HAP-1 (cell line): ENCODE data around the gene THSD7A.

Experiments
- DNase-seq, 2 experiments: peaks; one replicate each; pipeline ENCODE4 v3.0.0-alpha.2; 2016 to 2020; ENCODE audit warnings: low spot score in 2 of 2
- H3K27me3 ChIP-seq: fragments of 250-450 bp; sonication (Bioruptor Pico); 2 replicates; pipeline ENCODE4 v1.5.1; 2020; ENCODE audit warnings: low read depth, mild to moderate bottlenecking, moderate library complexity
- H3K36me3 ChIP-seq: fragments of 250-450 bp; sonication (Bioruptor Pico); replicated peaks from 2 replicates; pipeline ENCODE4 v1.5.1; 2020; ENCODE audit warnings: mild to moderate bottlenecking
- H3K4me1 ChIP-seq: fragments of 250-450 bp; sonication (Bioruptor Pico); 2 replicates; pipeline ENCODE4 v1.5.1; 2020; ENCODE audit warnings: mild to moderate bottlenecking
- H3K4me3 ChIP-seq: fragments of 250-450 bp; sonication (Bioruptor Pico); 2 replicates; pipeline ENCODE4 v1.5.1; 2020; ENCODE audit warnings: mild to moderate bottlenecking, moderate library complexity
- H3K9me3 ChIP-seq: fragments of 250-450 bp; sonication (Bioruptor Pico); 2 replicates; pipeline ENCODE4 v1.5.1; 2020; ENCODE audit warnings: mild to moderate bottlenecking, moderate library complexity
- in situ Hi-C: fragments of 300-500 bp; cut with MboI; formaldehyde crosslinking; loops from 3 replicates; pipeline ENCODE4 v1.14.3; 2020; ENCODE audit warnings: low sequenced_read_pairs, inconsistent platforms, mixed read lengths

THSD7A gene

DNA sequence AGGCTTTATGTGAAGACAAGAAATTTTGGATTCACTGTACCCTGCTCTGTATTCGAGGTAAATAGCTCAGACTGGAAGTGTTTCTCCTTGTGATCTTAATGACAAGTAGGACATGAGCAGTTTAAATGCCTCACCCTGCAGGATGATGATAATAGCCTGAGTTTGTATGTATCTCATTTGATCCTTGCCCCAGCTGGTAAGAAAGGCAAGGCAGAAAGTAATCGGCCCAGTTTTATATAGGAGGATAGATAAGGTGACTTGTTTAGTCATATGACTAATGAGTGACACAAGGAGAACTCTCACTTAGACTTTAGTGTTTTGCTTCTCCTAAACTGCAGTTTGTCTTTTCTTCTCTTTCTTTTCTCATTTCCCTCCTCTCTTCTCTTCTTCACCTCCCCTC lies 485.7 kb downstream of the THSD7A start:
- H3K27me3 ChIP-seq = peaks cover 11% of the 10 kb centered on the region; the same call in 1 of the 2 replicates
- no peak for DNase-seq
- no peak overlapping the region for H3K4me3 ChIP-seq
- no peaks in the 10 kb centered on the region for H3K36me3 ChIP-seq
- H3K4me1 ChIP-seq = peaks cover 2% of the 10 kb centered on the region
- in situ Hi-C loops = no loop called here
- H3K9me3 ChIP-seq = no peaks in the 10 kb centered on the region

DNA sequence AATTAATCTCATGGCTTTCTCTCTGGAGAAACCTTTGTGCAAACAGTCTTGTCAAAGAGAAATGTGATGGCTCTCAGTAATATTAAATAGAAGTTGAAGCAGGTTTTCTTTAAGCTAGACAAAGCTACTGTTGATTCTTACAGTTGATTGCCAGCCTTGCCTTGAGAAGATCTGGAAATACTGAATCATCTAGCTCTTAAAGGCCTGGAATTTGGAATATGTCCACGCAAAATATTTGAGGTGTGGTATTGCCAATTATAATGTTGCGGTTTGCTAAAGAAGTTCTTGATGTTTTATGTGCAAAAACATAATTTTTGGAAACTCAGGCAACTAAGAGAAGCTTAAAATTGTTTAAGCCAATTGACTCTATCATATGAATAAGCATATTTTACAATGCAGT lies 486.4 kb downstream of the THSD7A start:
- DNase-seq = no peak
- in situ Hi-C loops = no loop called here
- Histone ChIP-seq H3K27me3 (peaks cover 8% of the 10 kb centered on the region; the same call in 1 of the 2 replicates), H3K9me3 (no peaks in the 10 kb centered on the region), H3K4me1 (peaks cover 7% of the 10 kb centered on the region), H3K36me3 (no peaks in the 10 kb centered on the region), H3K4me3 (no peak overlapping the region)

DNA sequence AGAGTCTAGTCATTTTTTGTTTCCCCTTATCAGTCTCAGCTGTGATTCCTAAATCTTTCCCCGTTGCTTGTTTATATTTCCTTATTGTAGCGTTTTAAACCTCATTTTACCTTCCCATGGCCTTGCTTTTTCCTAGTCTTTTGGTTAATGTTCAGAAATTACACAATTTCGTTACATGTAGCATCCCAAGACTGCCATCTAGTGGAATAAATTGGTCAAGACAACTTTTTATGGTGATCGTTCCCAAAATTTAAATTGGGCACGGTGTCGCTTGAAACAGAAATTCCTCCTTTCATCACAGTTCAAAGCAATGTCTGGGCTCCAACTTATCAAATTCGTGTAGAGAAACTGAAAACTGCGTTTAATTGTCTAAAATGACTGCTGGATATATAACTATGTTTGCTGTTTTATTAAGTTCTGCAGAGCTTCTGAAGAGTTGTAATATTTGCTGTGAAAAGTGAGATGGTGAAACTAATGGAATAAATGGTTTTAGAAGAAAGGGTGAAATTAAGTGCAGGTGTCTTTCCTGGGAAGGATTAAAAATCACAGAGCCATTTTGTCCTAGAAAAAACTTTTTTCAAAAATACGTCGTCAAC lies 488.1 kb downstream of the THSD7A start:
- H3K4me1 ChIP-seq = peaks cover 13% of the 10 kb centered on the region
- H3K27me3 ChIP-seq = peaks cover 8% of the 10 kb centered on the region; the same call in 1 of the 2 replicates
- H3K4me3 ChIP-seq = no peak overlapping the region
- no peaks in the 10 kb centered on the region for H3K36me3 ChIP-seq
- in situ Hi-C loops = no loop called here
- DNase-seq = peak; percentile 22 to 36
- H3K9me3 ChIP-seq = no peaks in the 10 kb centered on the region

DNA sequence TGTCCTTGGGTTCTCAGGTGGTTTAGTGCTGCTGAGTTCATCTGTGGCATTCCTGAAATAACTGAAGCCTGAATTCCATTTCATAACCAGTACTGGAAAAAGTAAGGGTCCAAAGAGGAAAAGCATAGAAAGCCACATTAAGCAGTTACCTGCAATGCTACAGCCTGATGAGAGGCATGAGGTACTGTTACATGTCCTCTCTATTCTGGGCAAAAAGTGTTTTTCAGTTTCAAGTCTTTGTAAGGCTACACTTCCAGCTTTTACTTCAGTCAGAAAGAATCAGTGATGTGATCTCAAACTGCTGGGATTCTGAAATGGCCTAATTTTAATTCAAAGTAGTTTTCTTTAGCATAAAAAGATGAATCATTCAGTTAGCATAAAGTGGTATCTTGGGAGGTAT lies 488.9 kb downstream of the THSD7A start:
- no peak for DNase-seq
- in situ Hi-C loops = no loop called here
- Histone ChIP-seq H3K27me3 (peaks cover 8% of the 10 kb centered on the region; the same call in 1 of the 2 replicates), H3K4me1 (peaks cover 13% of the 10 kb centered on the region), H3K9me3 (no peaks in the 10 kb centered on the region), H3K36me3 (no peaks in the 10 kb centered on the region), H3K4me3 (no peak overlapping the region)

DNA sequence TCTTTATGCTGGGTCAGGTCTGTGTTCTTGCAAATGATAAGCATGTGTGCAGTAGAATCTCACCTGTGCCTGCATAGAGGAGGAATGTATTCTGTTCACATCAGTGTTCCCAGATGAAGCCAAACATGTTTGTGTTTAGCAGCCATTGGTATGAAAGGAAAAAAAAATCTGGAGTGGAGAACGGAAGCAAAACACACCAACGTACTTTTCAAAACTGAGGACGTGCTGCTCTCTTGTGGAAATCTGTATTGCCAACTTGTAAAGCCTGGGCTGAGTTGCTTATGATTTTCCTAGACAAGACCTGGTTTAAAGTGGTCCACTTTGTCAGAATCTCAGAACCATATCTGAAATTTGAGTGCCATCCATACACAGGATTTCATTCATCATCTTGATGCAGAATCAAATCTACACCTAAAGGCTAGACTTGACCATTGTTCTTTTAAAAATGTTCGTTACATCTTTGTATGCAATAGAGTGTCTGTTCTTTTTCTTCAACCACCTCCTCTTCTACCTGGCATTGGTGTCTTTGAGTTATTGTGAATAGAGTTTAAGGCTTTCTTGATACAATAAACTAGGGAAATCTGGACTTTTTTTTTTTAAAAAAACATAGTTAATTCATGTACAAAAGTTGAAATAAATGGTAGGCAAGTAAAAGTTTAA lies 490.6 kb downstream of the THSD7A start:
- Histone ChIP-seq H3K9me3 (no peaks in the 10 kb centered on the region), H3K4me1 (peaks cover 14% of the 10 kb centered on the region), H3K4me3 (no peak overlapping the region), H3K36me3 (no peaks in the 10 kb centered on the region), H3K27me3 (peaks cover 8% of the 10 kb centered on the region; the same call in 1 of the 2 replicates)
- in situ Hi-C loops = no loop called here
- DNase-seq = peak; percentile 34 to 72

DNA sequence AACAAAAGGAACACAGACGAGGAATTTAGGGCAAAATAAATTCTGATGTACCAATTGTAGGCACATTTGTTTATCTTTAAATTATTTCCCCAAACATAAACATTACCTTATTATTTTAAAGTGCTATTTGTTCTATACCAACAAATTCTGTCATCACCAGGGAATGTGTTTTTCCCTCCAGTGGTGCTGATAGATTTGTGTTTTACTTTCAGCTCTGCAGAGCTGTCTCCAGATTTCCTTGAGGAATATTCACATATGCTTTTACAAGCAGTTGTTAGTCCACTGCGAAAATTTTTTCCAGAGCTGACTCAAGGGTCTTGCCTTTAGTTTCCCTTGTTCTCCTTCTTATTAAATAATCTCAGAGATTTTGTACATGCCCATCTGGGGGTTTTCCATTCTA lies 495.6 kb downstream of the THSD7A start:
- in situ Hi-C loops = no loop called here
- no peak overlapping the region for H3K4me3 ChIP-seq

DNA sequence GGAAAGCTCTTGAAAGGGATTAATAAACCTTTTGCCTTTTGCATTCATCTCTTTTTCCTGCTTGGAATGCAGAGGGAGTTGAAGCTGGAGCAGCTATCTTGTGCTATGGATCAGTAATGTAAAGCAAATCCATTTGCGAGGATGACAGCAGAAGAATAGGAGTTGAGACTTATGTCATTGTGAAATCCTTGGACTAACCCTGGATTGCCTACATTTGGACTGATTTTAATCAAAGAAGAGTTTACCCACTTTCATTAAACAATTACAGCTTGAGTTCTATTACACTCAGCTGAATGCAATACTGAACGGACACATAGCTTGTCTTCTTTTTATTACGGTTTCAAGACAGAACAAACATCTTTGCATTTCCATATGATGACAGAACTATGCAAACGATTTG lies 496.1 kb downstream of the THSD7A start:
- Histone ChIP-seq H3K4me1 (peaks cover 17% of the 10 kb centered on the region), H3K9me3 (no peaks in the 10 kb centered on the region), H3K27me3 (no peaks in the 10 kb centered on the region), H3K36me3 (no peaks in the 10 kb centered on the region), H3K4me3 (no peak overlapping the region)
- peak; percentile 15 to 49 for DNase-seq
- in situ Hi-C loops = no loop called here

More for the DNA sequence above, 495.6 kb downstream of the THSD7A start:
- peaks cover 22% of the 10 kb centered on the region for H3K4me1 ChIP-seq
- no peaks in the 10 kb centered on the region for H3K27me3 ChIP-seq
- DNase-seq = no peak
- H3K36me3 ChIP-seq = no peaks in the 10 kb centered on the region
- H3K9me3 ChIP-seq = no peaks in the 10 kb centered on the region

DNA sequence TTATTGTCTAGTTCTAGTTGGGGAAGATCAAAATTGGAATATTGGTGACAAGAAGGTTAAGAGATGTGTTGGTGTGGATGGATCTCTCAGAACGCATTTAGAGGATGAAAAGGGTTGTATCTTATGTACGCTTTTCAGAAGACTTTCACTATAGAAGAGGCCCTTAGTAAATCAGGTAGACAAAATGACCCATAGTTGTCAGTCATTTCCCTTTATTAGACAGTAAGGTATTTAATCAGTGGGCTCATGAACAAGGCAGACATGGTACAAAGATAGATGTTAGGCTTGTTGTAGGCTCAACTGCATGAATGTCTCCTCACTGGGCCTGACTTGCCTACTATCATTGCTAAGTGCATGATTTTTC lies 499.2 kb downstream of the THSD7A start:
- Histone ChIP-seq H3K27me3 (no peaks in the 10 kb centered on the region), H3K36me3 (no peaks in the 10 kb centered on the region), H3K4me3 (no peak overlapping the region), H3K9me3 (no peaks in the 10 kb centered on the region), H3K4me1 (peaks cover 9% of the 10 kb centered on the region)
- in situ Hi-C loops = no loop called here
- no peak for DNase-seq

DNA sequence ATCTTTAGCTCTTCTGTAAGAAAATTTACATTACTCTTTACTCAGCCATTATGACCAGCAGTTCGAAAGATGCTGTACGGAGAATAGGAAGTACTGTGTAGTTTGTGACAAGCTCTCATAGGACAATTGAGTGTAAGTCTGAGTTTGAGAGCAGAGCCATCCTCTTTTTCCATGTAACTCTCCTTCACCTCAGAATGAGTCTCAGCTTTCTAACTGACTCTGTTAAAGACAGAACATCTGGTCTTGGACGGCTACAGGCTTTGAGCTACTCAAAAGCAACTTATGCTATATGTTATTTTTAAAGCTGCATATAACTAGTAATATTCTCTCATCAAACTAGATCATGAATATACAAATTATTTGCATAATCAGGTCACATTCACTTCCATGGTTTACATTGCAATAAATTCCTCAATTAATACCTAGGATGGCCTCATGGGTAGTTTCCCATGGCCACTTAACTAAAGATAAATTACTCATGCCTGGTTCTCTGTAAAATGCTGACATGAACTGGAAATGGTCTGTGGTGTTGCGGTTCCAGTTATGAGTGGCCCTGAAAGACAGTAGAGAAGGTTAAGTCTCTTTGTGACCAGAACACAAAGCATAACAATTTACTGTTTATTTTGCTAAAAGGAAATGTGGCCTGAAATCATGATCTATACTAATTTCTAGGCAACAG lies 499.7 kb downstream of the THSD7A start:
- H3K4me1 ChIP-seq = peaks cover 9% of the 10 kb centered on the region
- no peaks in the 10 kb centered on the region for H3K9me3 ChIP-seq
- no peak for DNase-seq
- no peaks in the 10 kb centered on the region for H3K36me3 ChIP-seq
- in situ Hi-C loops = no loop called here
- no peak overlapping the region for H3K4me3 ChIP-seq
- H3K27me3 ChIP-seq = no peaks in the 10 kb centered on the region

DNA sequence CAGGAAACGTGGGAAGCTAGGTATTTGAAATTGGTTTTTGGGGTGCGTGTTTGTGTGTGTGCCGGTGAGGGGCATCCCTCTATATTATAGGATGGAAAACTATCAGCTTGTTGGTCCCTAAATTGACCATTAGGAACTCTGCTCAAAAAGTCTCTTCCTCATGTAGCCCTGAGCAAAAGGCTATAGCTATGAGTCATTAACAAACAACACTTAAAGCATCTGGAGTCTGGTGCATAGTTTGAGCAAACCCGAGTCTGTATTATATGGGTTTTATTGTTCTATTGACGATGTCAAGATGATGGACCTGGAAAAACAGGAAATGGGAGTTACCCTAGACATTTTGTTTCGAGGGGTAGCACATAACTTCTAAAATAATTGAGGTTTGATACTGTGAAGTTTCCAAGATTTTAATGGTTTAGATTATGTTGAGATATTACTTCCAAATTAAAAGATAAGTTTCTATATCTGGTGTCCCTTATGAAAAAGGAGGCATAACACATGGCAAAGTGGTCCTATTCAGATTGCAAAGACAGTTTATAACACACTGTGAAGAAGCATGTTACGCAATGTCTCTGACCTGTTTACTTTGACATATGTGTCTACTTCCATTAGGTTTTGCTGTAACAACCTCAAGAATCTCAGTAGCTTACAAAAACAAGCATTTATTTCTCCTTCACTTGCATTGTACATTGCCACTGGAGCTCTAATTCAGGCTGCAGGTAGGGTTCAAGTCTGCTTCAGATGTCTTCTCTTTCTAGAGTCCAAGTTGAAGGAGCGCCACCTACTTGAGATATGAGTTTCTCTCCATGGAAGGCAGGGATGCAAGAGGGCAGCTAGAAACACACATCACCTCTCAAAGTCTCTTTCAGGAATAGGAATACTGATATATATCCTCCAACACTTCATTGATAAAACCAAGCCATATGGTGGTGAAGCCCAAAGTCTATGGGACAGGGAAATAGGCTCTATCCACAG lies 500.6 kb downstream of the THSD7A start:
- no peak for DNase-seq
- in situ Hi-C loops = no loop called here
- Histone ChIP-seq H3K9me3 (no peaks in the 10 kb centered on the region), H3K4me3 (no peak overlapping the region), H3K36me3 (no peaks in the 10 kb centered on the region), H3K4me1 (peaks cover 8% of the 10 kb centered on the region), H3K27me3 (no peaks in the 10 kb centered on the region)

DNA sequence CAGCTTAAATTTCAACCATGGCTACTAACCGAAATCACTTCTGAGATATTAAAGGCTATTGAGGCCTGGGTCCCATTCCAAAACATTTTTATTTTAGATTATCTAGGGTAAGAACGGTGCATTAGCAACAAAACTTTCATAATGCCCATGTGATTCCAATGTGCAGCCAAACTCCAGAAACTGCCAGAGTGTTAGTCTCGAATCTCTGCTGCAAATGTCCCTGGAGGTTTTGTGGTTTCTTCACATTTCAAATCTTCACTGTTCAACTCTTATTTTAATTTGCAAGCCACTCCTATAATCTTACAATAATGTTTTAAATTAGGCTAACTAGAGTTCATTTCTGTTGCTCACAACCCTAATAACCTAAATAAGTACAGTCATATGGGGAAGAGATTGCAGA lies 501.3 kb downstream of the THSD7A start:
- in situ Hi-C loops = no loop called here
- H3K9me3 ChIP-seq = no peaks in the 10 kb centered on the region
- H3K36me3 ChIP-seq = no peaks in the 10 kb centered on the region
- no peaks in the 10 kb centered on the region for H3K27me3 ChIP-seq
- H3K4me3 ChIP-seq = no peak overlapping the region
- peaks cover 3% of the 10 kb centered on the region for H3K4me1 ChIP-seq
- DNase-seq = no peak

DNA sequence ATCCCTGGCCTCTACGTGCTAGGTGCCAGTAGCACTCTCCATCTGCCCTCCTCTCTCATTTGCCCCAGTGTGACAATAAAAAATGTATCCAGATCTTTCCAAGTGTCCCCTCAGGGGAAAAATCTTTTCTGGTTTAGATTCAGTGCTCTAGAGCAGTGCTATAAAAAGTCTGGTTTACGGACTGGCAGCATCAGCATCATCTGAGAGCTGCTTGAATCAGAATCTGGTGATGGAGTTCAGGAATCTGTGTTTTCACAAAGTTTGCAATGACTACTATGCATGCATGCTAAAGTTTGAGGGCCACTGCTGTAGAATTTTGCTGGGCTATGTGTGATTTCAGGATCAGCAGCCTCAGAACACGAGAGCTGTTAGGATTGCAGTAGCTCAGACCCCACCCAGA lies 501.8 kb downstream of the THSD7A start:
- in situ Hi-C loops = no loop called here
- Histone ChIP-seq H3K4me1 (no peaks in the 10 kb centered on the region), H3K4me3 (no peak overlapping the region), H3K27me3 (no peaks in the 10 kb centered on the region), H3K36me3 (no peaks in the 10 kb centered on the region), H3K9me3 (no peaks in the 10 kb centered on the region)
- DNase-seq = no peak

DNA sequence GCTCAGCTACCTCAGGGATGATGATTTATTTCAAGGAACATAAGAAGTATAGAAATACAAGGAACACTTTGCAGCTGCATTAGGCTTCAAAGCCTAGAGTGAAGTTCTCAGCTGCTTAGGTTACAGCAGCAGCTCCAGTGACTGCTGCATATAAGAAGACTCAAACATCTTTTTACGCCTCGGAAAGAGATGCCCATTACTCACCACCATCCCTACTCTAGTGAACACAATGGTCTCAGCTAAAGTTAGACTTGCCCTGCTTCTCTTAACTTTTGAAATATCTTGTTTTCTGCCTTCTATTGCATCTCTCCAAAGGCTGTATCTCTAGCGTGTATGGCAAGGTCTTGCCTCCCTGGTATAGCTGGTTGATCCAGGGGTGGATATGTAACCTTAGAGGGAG lies 502.4 kb downstream of the THSD7A start:
- Histone ChIP-seq H3K4me1 (no peaks in the 10 kb centered on the region), H3K4me3 (no peak overlapping the region), H3K9me3 (no peaks in the 10 kb centered on the region), H3K36me3 (no peaks in the 10 kb centered on the region), H3K27me3 (no peaks in the 10 kb centered on the region)
- in situ Hi-C loops = no loop called here
- DNase-seq = no peak
